Activated T-helper 17 cell treated with anti-CD3 and anti-CD28 coated beads, Interleukin-2, amount 50 U/mL, for 72 hours (primary cell): ENCODE results near the gene APCDD1L. TPM values are rescaled to one million over a fixed set of nuclear protein-coding genes. Genes with fewer than 3 reads are reported as not detected.

Experiments used
- ATAC-seq: fragments of 150-1000 bp; cut with Tn5 transposase; replicated peaks from 2 replicates; pipeline ENCODE4 v1.10.0; 2021; ENCODE audit warnings: mild to moderate bottlenecking, moderate library complexity
- H3K27ac Mint-ChIP-seq: one replicate; pipeline ENCODE4 v1.8.0; 2022; ENCODE audit warnings: mixed read lengths
- H3K27me3 Mint-ChIP-seq: one replicate; pipeline ENCODE4 v1.8.0; 2022; ENCODE audit warnings: mixed read lengths
- H3K36me3 Mint-ChIP-seq: one replicate; pipeline ENCODE4 v1.8.0; 2022; ENCODE audit warnings: low read depth, mild to moderate bottlenecking, mixed read lengths
- H3K4me1 Mint-ChIP-seq: one replicate; pipeline ENCODE4 v1.8.0; 2022; ENCODE audit warnings: mixed read lengths
- H3K4me3 Mint-ChIP-seq: one replicate; pipeline ENCODE4 v1.8.0; 2022; ENCODE audit warnings: mild to moderate bottlenecking, mixed read lengths
- H3K9me3 Mint-ChIP-seq: one replicate; pipeline ENCODE4 v1.8.0; 2022; ENCODE audit warnings: mixed read lengths
- total RNA-seq, 2 donors: library from RNA; stranded (reverse); gene quantifications; one replicate each; pipeline ENCODE4 v1.2.3, GENCODE V29; 2022

Gene APCDD1L
- total RNA-seq, 2 donors from 2014 or later: not detected

DNA sequence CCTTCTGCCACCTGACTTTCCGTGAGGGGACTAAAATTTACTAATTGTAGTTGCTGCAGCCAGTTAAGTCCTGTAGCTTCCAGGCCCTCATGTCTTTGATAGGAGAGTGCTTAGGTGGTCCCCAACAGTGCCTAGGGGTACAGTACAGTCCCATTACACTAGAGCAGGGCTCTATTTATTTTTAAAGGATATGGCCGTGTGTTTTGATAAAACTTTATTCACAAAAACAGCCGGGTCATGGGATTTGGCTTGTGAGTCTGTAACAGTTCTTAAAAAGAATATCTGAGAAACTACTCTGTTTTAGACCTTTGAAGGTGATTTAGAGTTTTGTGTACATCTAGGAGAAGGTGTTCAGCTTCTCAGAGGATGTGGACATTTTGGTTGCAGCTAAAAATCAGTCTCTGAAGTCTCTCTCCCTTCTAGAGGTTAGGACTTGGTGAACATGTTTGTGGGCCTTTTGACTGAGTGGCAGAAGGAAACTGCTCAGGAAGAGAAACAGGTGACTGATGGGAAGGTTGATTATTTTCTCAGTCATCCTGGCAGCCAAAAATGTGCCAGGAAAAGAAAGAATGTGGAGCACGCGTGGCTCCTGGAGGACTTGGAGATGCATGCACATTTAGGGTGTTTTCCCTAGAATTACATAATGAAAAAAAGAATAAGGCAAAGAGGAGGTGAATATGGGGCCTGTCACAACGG, 68.8 kb downstream of the APCDD1L start:
- peaks cover 97% of the 10 kb centered on the region for H3K36me3 Mint-ChIP-seq
- no peaks in the 10 kb centered on the region for H3K4me1 Mint-ChIP-seq
- H3K27ac Mint-ChIP-seq: no peak overlapping the region
- ATAC-seq: no peak
- H3K27me3 Mint-ChIP-seq: no peaks in the 10 kb centered on the region
- H3K9me3 Mint-ChIP-seq: no peaks in the 10 kb centered on the region
- no peak overlapping the region for H3K4me3 Mint-ChIP-seq

- no peak for ATAC-seq
- H3K9me3 Mint-ChIP-seq: no peaks in the 10 kb centered on the region
- peaks cover 97% of the 10 kb centered on the region for H3K36me3 Mint-ChIP-seq
- peak overlapping the region; percentile 25 for H3K27ac Mint-ChIP-seq
- H3K4me3 Mint-ChIP-seq: no peak overlapping the region
- no peaks in the 10 kb centered on the region for H3K27me3 Mint-ChIP-seq
- H3K4me1 Mint-ChIP-seq: no peaks in the 10 kb centered on the region
Observed at GRCh38 chr20:58444746-58445255, 70.4 kb downstream of the APCDD1L start.

GRCh38 chr20:58441723-58442122, 73.5 kb downstream of the APCDD1L start:
- Mint-ChIP-seq H3K4me1 (peaks cover 7% of the 10 kb centered on the region), H3K4me3 (no peak overlapping the region), H3K27me3 (no peaks in the 10 kb centered on the region), H3K9me3 (no peaks in the 10 kb centered on the region), H3K36me3 (peaks cover 93% of the 10 kb centered on the region), H3K27ac (peak overlapping the region; percentile 23)
- ATAC-seq: no peak

DNA sequence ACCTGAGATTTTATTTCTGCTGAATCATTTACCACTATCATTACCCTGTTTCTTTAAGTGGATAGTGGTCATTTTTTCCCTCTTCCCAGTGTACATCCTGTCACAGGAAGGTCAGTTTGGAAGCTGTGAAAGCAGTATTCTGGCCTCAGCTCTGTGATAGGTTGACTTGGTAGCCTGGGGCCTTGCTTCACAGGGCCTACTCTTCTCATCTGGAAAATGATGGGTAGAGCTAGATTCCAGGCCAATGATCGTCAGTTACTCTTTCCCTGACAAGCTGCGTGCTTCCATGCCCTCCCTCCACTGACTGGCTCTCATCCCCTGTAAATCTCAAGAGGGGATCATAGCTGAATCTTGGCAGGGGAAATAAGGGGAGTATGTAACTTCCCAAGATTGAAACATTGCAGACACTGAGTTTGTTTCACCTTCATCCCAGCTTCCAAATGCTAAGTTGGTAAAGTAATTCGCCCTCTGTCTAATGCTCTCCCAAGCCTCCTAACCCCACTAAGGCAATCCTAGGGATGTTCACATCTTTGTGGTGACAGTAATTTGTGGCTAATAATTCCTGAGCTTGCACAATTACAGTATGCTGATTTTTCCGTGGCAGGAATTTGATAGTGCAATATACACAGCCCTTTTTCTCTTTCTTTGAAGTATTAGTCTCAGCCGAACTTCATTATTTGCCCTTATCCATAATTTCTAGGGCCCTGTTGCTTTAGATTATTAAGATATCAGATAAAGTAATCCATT, 75.0 kb downstream of the APCDD1L start:
- H3K4me1 Mint-ChIP-seq: peaks cover 7% of the 10 kb centered on the region
- H3K9me3 Mint-ChIP-seq: no peaks in the 10 kb centered on the region
- H3K27ac Mint-ChIP-seq: no peak overlapping the region
- H3K36me3 Mint-ChIP-seq: peaks cover 90% of the 10 kb centered on the region
- H3K27me3 Mint-ChIP-seq: no peaks in the 10 kb centered on the region
- no peak for ATAC-seq
- H3K4me3 Mint-ChIP-seq: no peak overlapping the region

- ATAC-seq: no peak
- no peak overlapping the region for H3K4me3 Mint-ChIP-seq
- peaks cover 7% of the 10 kb centered on the region for H3K4me1 Mint-ChIP-seq
- no peaks in the 10 kb centered on the region for H3K9me3 Mint-ChIP-seq
- peaks cover 90% of the 10 kb centered on the region for H3K36me3 Mint-ChIP-seq
- H3K27ac Mint-ChIP-seq: no peak overlapping the region
- no peaks in the 10 kb centered on the region for H3K27me3 Mint-ChIP-seq
Observed at GRCh38 chr20:58438970-58439808, 76.0 kb downstream of the APCDD1L start.

GRCh38 chr20:58436868-58437645, 78.1 kb downstream of the APCDD1L start:
- H3K4me3 Mint-ChIP-seq: no peak overlapping the region
- peak; percentile 57 for ATAC-seq
- no peaks in the 10 kb centered on the region for H3K9me3 Mint-ChIP-seq
- no peak overlapping the region for H3K27ac Mint-ChIP-seq
- H3K27me3 Mint-ChIP-seq: no peaks in the 10 kb centered on the region
- peaks cover 86% of the 10 kb centered on the region for H3K36me3 Mint-ChIP-seq
- peaks cover 18% of the 10 kb centered on the region for H3K4me1 Mint-ChIP-seq

DNA sequence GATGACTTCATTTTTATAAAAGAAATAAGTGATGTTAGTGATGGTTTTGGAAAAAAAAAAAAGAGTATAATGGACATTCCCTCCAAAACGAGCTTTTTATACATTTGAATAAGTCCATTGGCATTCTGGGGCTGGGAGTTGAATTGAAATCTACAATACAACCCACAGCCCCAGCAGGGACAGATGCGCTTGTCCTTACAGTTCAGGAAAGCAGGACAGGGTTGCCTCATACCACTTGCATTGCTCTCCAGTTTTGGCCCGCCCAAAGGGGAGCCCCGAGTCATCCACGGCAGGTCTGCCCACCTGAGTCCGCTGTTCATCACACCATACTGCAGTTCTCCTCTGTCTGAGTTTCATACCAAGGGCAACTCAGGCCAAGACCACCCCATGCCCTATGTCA, 80.0 kb downstream of the APCDD1L start:
- no peaks in the 10 kb centered on the region for H3K27me3 Mint-ChIP-seq
- H3K9me3 Mint-ChIP-seq: no peaks in the 10 kb centered on the region
- H3K4me3 Mint-ChIP-seq: no peak overlapping the region
- no peak overlapping the region for H3K27ac Mint-ChIP-seq
- no peak for ATAC-seq
- H3K4me1 Mint-ChIP-seq: peaks cover 23% of the 10 kb centered on the region
- H3K36me3 Mint-ChIP-seq: peaks cover 84% of the 10 kb centered on the region

DNA sequence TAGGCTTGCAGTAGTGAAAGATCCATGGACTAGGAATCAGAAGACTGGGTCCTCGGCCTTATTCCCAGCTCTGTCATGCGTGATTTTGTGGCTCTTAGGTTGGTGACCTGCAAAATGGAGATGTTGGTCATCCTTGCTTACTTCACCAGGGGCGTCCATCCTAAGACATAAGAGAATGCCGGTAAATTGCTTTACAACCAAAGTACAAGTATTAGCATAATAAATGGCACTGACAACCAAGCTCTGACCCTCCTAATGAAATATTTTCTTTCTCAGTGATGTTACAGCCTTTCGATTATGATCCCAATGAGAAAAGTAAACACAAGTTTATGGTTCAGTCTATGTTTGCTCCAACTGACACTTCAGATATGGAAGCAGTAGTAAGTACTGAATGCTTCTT, 80.9 kb downstream of the APCDD1L start:
- Mint-ChIP-seq H3K4me3 (no peak overlapping the region), H3K9me3 (no peaks in the 10 kb centered on the region), H3K27ac (no peak overlapping the region), H3K27me3 (no peaks in the 10 kb centered on the region), H3K36me3 (peaks cover 75% of the 10 kb centered on the region), H3K4me1 (peaks cover 23% of the 10 kb centered on the region)
- ATAC-seq: no peak

- Mint-ChIP-seq H3K4me3 (no peak overlapping the region), H3K9me3 (no peaks in the 10 kb centered on the region), H3K27ac (no peak overlapping the region), H3K27me3 (no peaks in the 10 kb centered on the region), H3K36me3 (peaks cover 69% of the 10 kb centered on the region), H3K4me1 (peaks cover 24% of the 10 kb centered on the region)
- ATAC-seq: no peak
Observed at GRCh38 chr20:58433759-58434158, 81.4 kb downstream of the APCDD1L start.

GRCh38 chr20:58433029-58433647, 82.1 kb downstream of the APCDD1L start:
- H3K4me1 Mint-ChIP-seq: peaks cover 27% of the 10 kb centered on the region
- no peaks in the 10 kb centered on the region for H3K9me3 Mint-ChIP-seq
- H3K27ac Mint-ChIP-seq: no peak overlapping the region
- peaks cover 64% of the 10 kb centered on the region for H3K36me3 Mint-ChIP-seq
- no peak for ATAC-seq
- no peak overlapping the region for H3K4me3 Mint-ChIP-seq
- H3K27me3 Mint-ChIP-seq: no peaks in the 10 kb centered on the region

GRCh38 chr20:58432186-58432954, 82.8 kb downstream of the APCDD1L start:
- Mint-ChIP-seq H3K4me3 (no peak overlapping the region), H3K4me1 (peaks cover 22% of the 10 kb centered on the region), H3K27ac (peak overlapping the region; percentile 63), H3K9me3 (no peaks in the 10 kb centered on the region), H3K27me3 (no peaks in the 10 kb centered on the region), H3K36me3 (peaks cover 57% of the 10 kb centered on the region)
- no peak for ATAC-seq

GRCh38 chr20:58431134-58431533, 84.1 kb downstream of the APCDD1L start:
- no peak for ATAC-seq
- Mint-ChIP-seq H3K36me3 (peaks cover 53% of the 10 kb centered on the region), H3K4me3 (no peak overlapping the region), H3K27me3 (no peaks in the 10 kb centered on the region), H3K27ac (no peak overlapping the region), H3K4me1 (peaks cover 19% of the 10 kb centered on the region), H3K9me3 (no peaks in the 10 kb centered on the region)

DNA sequence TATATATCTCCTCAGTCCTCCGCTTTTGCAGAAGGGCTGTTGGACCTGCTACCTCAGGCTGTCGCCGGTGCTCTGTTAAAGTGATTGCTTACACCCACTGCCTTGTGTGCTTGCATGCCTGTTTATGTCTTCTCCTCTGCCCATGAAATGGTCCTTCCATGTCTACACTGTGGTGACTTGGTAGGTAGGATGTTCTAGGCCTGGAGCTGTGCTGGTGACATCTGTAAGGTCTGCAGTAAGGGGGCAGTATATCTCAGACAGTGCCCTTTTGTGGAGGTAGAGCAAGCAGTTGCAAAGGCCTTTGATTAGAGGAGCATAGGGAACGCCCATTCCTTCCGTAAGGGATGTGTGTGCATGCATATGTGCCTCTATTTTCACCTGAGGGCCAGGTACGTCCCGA, 85.9 kb downstream of the APCDD1L start:
- no peak overlapping the region for H3K4me3 Mint-ChIP-seq
- no peaks in the 10 kb centered on the region for H3K9me3 Mint-ChIP-seq
- no peaks in the 10 kb centered on the region for H3K27me3 Mint-ChIP-seq
- no peak for ATAC-seq
- peaks cover 26% of the 10 kb centered on the region for H3K4me1 Mint-ChIP-seq
- H3K36me3 Mint-ChIP-seq: peaks cover 46% of the 10 kb centered on the region
- H3K27ac Mint-ChIP-seq: no peak overlapping the region
